GM19395 (cell line): Measurements from ENCODE around the gene TLE4.

Experiments
- ATAC-seq: cut with Tn5 transposase; IDR thresholded peaks from one replicate; pipeline ENCODE4 v1.9.1; 2021; ENCODE audit warnings: mild to moderate bottlenecking, moderate library complexity; ENCODE audit not compliant: unreplicated experiment

The TLE4 gene

GRCh38 chr9:79660615-79661014, 88.8 kb downstream of the TLE4 start:
- ATAC-seq, result no peak

- no peak for ATAC-seq
These were observed 89.5 kb downstream of the TLE4 start for GRCh38 chr9:79661279-79661678.

- ATAC-seq, result no peak
These were observed 90.2 kb downstream of the TLE4 start for GRCh38 chr9:79661886-79662536.

GRCh38 chr9:79662537-79662956, 90.8 kb downstream of the TLE4 start:
- no peak for ATAC-seq

GRCh38 chr9:79663300-79663699, 91.5 kb downstream of the TLE4 start:
- no peak for ATAC-seq

GRCh38 chr9:79663878-79664277, 92.1 kb downstream of the TLE4 start:
- no peak for ATAC-seq

- ATAC-seq, result no peak
These were observed 92.6 kb downstream of the TLE4 start for GRCh38 chr9:79664375-79664831.

- ATAC-seq, result no peak
These were observed 93.6 kb downstream of the TLE4 start for GRCh38 chr9:79665369-79665768.

- no peak for ATAC-seq
These were observed 94.2 kb downstream of the TLE4 start for GRCh38 chr9:79665931-79666330.

GRCh38 chr9:79667120-79667519, 95.4 kb downstream of the TLE4 start:
- no peak for ATAC-seq

GRCh38 chr9:79667817-79668436, 96.2 kb downstream of the TLE4 start:
- no peak for ATAC-seq

- no peak for ATAC-seq
These were observed 97.2 kb downstream of the TLE4 start for GRCh38 chr9:79668956-79669355.

- ATAC-seq, result no peak
These were observed 98.7 kb downstream of the TLE4 start for GRCh38 chr9:79670269-79670961.

GRCh38 chr9:79671558-79671957, 99.8 kb downstream of the TLE4 start:
- no peak for ATAC-seq

- ATAC-seq, result no peak
These were observed 100.5 kb downstream of the TLE4 start for GRCh38 chr9:79672236-79672635.

GRCh38 chr9:79672891-79673290, 101.1 kb downstream of the TLE4 start:
- ATAC-seq, result no peak

- ATAC-seq, result peak; percentile 81
These were observed 101.8 kb downstream of the TLE4 start for GRCh38 chr9:79673614-79674013.

- peak; percentile 42 for ATAC-seq
These were observed 102.5 kb downstream of the TLE4 start for GRCh38 chr9:79674052-79674777.

GRCh38 chr9:79681576-79681975, 109.8 kb downstream of the TLE4 start:
- no peak for ATAC-seq

GRCh38 chr9:79682076-79682736, 110.4 kb downstream of the TLE4 start:
- no peak for ATAC-seq

- no peak for ATAC-seq
These were observed 112.3 kb downstream of the TLE4 start for GRCh38 chr9:79684059-79684458.
